HG02642 (cell line): ENCODE results near the gene LRRC38.
"Not testable (repeated sequence)": the region's sequence is repeated elsewhere in the genome, so short reads cannot be mapped to it uniquely, and the experiment has no call there.

ENCODE experiments used
- ATAC-seq: cut with Tn5 transposase; IDR thresholded peaks from one replicate; pipeline ENCODE4 v1.9.1; 2021; ENCODE audit warnings: mild to moderate bottlenecking; ENCODE audit not compliant: unreplicated experiment, poor library complexity

LRRC38 gene, protein sequence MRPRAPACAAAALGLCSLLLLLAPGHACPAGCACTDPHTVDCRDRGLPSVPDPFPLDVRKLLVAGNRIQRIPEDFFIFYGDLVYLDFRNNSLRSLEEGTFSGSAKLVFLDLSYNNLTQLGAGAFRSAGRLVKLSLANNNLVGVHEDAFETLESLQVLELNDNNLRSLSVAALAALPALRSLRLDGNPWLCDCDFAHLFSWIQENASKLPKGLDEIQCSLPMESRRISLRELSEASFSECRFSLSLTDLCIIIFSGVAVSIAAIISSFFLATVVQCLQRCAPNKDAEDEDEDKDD

GRCh38 chr1:13513895-13514546 is at the start of gene LRRC38:
LRRC38 (minus strand) TSS chr1:13514003; CDS start chr1:13513593, 410 bp downstream.
- ATAC-seq: no peak

DNA sequence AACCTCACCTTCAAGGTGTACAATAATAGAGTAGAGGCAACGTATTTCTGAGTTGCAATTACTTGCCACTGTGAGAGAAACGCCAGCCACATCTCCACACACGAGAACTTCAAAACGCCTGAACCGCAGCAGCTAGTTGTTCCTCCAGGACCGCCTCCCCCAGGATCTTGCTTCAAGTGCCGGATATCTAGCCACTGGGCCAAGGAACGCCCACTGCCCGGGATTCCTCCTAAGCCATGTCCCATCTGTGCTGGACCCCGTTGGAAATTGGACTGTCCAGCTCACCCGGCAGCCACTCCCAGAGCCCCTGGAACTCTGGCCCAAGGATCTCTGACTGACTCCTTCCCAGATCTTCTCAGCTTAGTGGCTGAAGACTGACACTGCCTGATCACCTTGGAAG is 49.2 kb upstream of the LRRC38 start:
- not testable (repeated sequence) for ATAC-seq

DNA sequence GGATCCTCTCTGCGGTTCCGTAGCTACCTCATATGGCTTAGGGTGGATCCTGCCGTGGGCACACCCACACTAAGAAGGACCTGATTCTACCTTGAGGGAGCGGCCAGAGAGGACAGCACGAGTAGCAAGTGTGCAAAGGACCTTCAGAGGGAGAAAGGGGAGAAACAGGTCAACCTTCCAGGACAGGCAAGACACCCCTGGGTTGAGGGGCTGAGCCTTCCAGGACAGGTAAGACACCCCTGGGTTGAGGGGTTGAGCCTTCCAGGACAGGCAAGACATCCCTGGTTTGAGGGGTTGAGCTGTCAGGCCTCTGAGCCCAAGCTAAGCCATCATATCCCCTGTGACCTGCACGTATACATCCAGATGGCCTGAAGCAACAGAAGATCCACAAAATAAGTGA is 46.7 kb upstream of the LRRC38 start:
- ATAC-seq: no peak

DNA sequence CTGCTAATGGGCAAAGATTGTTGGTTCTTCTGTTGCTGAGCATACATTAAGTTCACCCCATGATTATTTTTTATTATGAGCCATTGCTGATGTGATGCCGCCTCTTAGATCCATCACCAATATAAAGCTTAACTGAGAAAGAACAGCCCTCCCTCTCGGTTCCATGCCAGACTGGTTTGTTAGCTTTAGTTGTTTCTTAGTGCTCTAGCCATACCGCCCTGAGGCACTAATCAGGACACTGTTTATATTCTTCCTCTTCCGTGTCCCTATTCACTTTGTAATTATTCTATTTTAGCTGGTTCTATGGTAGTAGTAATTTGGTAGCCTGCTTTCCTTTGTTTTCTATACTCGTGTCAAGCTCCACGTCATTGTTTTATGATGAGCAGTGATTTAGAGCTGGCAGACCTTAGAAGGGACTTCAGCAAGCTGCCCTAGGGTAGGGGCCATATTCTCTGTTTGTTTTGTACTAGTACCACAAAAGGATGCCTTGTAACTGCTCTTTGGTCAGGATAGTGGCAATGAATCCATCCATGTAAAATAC is 42.5 kb upstream of the LRRC38 start:
- ATAC-seq: no peak

DNA sequence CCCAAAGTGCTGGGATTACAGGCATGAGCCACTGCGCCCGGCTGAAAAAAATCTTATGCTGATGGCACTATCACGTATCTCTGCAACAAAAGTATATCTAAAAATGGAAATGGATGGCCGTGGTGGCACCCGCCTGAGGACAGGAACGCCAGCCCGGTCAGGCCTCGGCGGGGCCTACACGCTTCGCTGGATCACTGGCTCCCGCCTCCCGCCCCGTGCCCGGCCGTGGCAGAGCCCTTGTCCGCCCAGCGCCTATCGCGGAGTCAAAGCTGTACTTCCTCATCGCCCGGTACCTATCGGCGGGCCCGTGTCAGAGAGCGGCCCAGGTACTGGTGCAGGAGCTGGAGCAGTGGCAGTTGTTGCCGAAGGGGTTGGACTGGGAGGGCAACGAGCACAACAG is 41.0 kb upstream of the LRRC38 start:
- ATAC-seq: no peak

- no peak for ATAC-seq
Measured at GRCh38 chr1:13550663-13551062, 36.9 kb upstream of the LRRC38 start.

DNA sequence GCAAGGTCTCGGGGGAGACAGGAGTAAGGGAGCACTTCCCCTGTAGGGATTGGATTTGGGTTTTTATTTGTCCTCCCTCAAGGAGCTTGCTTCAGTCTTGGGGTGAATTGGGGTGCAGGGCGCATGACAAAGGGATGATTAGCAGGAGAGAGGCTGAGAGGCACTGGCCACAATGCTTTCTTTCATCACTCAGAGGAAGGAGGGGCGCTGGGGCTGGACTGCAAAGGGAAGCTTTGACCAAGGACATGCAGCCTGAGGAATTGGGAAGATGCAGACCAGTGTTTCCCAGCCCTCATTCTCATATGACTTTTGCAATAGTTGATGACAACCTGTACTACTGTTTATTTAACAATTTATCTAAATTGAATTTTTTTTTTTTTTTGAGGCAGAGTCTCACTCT is 35.7 kb upstream of the LRRC38 start:
- ATAC-seq: no peak

- ATAC-seq: no peak
Measured at GRCh38 chr1:13549021-13549420, 35.2 kb upstream of the LRRC38 start.

DNA sequence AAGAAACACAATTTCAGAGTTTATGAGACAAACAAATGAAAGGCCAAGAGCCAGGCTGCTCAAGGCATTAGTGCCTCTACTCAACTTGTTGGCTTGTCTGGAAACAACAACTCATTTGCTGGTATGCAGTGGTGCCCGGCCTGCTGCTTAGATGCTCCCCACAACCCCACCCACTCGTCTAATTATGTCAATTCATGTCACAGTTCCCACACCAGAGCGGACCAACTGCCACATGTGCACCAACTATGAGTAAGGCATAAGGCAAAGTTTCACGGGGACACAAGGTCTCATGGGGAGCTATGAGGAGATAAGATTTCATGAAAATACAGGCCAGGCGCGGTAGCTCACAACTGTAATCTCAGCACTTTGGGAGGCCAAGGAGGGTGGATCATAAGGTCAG is 34.5 kb upstream of the LRRC38 start:
- no peak for ATAC-seq

DNA sequence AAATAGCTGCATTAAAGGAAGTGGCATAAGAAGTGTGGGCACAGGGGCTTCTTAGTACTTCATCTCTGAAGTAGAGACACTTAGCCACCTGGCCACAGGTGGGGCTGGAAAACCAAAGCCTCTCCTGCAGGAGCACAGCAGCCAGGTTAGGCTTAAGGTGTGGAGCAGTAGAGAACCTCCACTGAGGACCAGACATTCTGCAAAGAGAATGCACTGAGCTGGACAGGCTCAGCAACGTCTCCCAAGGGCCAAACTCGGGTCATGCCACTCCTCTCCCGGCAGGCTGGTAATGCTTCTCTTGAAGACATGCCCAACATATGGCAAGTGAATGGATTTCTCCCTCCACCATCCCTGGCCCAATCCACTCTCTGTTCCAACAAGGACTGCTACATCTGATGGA is 33.0 kb upstream of the LRRC38 start:
- no peak for ATAC-seq

GRCh38 chr1:13544221-13544556 is 30.4 kb upstream of the LRRC38 start:
- ATAC-seq: no peak

DNA sequence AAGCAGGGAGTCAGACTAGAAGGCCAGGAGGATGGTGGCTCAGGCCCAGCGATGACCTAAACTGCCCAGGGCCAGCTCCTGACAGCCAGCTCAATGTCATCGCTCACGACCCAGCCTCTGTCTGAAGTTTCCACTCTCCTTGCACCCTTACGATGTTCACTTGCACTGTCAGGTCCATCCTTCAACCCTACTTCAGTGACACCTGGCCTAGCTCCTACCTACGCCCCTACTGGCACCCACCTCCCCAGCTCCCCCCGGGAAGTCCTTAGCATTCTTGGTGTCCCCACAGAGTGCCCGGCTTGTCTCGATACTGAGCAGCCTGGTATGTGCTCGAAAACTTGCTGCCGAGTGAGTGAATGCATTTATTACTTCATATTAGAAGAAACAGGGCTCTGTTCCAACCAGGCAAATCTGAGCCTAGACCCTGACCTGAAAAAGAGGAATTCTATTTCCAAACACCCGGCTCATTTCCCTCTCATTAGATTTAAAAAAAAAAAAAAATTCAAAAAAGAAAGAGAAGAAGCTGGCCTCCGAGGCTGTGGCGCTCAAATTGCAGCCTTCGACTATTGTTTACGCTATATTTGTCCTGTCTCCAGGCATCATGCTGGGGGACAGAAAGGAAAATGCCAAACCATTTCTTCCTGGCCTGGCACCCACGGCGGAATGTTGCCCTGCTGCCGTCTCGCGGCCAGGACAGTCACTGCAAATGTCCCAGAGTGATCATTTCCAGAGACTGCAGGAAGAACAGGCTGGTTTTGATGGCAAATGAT is 29.8 kb upstream of the LRRC38 start:
- ATAC-seq: no peak

DNA sequence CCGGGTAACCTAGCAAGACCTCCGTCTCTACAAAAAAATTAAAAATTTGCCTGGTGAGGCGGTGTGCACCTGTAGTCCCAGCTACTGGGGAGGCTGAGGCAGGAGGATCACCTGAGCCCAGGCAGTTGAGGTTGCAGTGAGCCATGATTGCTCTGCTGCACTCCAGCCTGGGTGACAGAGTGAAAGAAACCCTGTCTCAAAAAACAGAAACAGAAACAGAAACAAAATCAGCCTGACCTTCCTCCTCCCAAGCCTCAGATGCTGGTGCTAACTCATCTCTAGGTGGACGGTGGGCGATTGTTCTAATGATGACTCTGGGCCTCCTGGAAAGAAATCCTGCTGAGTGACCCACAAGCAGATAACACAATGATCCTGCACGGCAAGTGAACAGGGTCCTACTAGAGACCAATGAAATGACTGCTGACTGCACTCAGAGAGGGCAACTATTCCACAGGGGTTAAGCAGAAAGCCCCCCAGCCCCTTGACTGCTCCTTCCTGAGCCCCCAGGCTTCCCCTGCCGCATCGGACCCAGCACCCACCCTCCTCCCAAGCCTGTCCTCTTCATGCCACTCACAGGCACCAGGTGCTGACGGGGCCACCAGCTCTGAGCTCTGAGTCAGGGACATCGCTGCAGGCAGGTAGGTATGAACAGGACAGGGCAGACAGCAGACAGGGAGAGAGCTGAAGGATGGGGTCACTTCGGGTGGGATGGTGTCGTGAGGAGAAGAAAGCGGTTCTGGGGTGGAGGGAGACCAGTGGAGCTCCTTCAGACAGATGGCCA is 27.8 kb upstream of the LRRC38 start:
- ATAC-seq: no peak

DNA sequence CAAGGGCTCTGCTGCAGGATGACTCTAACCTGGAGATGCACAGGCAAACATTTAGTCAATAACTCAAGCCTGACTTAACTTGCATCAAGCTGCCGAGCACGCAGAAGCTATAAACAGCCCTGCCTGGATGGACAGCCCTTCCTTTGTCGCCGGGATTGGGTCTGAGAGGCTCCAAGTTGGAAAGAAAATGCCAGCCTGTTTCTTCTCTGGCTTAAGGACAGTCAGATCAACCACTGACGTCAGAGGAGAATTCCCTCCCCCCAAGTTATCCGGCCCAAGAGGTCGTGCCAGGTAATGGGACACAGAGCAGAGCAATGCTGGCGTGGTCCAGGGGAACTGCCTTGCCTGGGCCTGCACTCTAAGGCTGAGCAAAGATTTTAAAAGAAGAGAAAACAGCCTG is 27.1 kb upstream of the LRRC38 start:
- no peak for ATAC-seq

GRCh38 chr1:13539683-13540082 is 25.9 kb upstream of the LRRC38 start:
- ATAC-seq: no peak

DNA sequence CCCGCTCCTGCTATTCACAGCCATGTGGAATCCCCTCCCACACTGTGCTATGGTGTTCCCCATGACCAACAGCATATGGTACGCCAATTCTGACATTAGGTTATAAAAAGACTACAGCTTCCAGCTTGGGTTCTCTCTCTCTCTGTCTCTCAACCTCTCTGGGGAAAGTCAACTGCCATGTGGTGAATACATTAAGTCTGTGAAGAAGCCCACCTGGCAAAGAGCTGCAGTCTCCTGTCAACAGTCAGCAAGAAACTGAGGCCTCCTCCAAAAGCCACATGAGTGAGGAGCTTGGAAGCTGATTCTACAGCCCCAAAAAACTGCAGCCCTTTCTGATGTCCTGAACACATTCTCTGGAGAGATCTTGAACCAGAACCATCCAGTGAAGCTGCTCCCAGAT is 25.0 kb upstream of the LRRC38 start:
- ATAC-seq: no peak

DNA sequence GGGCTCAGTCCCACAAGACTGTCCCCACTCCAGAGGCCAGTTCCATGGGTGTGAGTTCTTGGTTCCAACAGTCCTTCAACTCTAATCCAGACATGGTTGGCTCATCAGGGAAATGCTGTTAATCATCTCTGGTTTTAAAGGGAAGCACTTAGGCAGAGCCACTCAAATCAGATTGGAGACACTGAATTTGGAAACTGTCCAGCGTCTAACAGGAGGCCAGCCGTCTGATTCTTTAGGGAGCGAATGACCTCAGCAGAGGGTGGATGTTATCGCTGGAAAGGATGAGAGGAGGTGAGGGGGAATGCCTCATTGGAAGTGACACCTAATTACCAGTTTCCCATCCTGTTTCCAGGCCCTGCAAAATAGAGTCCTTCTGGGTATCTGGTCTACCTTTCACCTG is 22.8 kb upstream of the LRRC38 start:
- no peak for ATAC-seq

DNA sequence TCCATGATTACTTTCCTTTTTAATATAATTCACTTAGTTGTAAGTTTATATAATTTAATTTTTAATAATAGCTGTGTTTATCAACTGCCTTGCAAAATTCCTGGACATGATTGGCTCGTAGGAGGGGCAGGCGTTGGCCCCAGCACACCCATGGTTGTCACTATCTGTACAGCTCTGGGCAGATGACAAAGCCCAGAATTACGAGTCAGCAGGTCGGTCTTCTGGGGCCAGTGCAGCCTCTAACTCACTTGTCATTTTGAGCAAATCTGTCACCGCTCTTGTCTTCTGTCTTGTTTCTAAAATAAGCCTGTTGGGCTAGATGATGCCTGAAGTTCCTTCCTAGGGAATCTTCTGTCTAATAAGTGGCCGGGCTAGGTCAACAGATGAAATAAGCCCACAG is 21.4 kb upstream of the LRRC38 start:
- no peak for ATAC-seq

GRCh38 chr1:13528320-13528719 is 14.5 kb upstream of the LRRC38 start:
- no peak for ATAC-seq

GRCh38 chr1:13523780-13524477 is 10.1 kb upstream of the LRRC38 start:
- no peak for ATAC-seq
